ENCODE measurements around the gene PSRC1. TPM values are rescaled to one million over a fixed set of nuclear protein-coding genes. Genes with fewer than 3 reads are reported as not detected.

PSRC1 gene
- total and polyA plus RNA-seq, 2 of the 8 experiments (the other 6 are each of a cell fraction or from before 2014, with no cell fraction given), result 56.1 to 67.3 TPM

DNA sequence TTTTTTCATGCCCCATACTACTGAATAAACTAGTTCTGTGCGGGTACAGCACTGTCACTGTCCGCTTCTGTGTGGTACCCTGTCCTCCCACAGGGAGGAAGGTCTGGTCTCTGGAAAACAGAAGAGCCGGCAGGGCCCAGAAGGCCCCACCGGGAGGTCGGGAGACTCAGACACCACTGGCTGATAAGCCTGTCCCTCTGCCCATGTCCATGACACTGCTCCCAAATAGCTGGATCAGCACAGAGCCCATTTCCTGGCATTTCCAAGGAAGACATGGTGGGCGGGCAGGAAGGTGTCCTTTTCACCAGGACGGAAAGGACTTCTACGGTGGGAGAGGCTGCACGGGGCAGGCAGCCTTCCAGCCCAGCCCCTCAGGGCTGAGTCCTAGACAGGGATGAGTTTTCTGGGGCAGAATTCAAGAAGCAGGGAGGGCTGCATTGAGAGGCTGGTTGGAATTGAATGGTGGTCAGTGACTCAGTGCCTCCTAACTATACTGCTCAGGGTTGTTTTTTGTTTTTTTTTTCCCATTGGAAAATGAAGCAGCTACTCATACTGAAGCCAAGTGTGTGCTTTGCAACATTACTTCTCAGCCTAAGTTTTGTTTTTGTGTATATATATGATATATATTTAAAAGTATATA is 7.1 kb downstream of the PSRC1 start (continued):
- TF ChIP-seq, protein P1, sequence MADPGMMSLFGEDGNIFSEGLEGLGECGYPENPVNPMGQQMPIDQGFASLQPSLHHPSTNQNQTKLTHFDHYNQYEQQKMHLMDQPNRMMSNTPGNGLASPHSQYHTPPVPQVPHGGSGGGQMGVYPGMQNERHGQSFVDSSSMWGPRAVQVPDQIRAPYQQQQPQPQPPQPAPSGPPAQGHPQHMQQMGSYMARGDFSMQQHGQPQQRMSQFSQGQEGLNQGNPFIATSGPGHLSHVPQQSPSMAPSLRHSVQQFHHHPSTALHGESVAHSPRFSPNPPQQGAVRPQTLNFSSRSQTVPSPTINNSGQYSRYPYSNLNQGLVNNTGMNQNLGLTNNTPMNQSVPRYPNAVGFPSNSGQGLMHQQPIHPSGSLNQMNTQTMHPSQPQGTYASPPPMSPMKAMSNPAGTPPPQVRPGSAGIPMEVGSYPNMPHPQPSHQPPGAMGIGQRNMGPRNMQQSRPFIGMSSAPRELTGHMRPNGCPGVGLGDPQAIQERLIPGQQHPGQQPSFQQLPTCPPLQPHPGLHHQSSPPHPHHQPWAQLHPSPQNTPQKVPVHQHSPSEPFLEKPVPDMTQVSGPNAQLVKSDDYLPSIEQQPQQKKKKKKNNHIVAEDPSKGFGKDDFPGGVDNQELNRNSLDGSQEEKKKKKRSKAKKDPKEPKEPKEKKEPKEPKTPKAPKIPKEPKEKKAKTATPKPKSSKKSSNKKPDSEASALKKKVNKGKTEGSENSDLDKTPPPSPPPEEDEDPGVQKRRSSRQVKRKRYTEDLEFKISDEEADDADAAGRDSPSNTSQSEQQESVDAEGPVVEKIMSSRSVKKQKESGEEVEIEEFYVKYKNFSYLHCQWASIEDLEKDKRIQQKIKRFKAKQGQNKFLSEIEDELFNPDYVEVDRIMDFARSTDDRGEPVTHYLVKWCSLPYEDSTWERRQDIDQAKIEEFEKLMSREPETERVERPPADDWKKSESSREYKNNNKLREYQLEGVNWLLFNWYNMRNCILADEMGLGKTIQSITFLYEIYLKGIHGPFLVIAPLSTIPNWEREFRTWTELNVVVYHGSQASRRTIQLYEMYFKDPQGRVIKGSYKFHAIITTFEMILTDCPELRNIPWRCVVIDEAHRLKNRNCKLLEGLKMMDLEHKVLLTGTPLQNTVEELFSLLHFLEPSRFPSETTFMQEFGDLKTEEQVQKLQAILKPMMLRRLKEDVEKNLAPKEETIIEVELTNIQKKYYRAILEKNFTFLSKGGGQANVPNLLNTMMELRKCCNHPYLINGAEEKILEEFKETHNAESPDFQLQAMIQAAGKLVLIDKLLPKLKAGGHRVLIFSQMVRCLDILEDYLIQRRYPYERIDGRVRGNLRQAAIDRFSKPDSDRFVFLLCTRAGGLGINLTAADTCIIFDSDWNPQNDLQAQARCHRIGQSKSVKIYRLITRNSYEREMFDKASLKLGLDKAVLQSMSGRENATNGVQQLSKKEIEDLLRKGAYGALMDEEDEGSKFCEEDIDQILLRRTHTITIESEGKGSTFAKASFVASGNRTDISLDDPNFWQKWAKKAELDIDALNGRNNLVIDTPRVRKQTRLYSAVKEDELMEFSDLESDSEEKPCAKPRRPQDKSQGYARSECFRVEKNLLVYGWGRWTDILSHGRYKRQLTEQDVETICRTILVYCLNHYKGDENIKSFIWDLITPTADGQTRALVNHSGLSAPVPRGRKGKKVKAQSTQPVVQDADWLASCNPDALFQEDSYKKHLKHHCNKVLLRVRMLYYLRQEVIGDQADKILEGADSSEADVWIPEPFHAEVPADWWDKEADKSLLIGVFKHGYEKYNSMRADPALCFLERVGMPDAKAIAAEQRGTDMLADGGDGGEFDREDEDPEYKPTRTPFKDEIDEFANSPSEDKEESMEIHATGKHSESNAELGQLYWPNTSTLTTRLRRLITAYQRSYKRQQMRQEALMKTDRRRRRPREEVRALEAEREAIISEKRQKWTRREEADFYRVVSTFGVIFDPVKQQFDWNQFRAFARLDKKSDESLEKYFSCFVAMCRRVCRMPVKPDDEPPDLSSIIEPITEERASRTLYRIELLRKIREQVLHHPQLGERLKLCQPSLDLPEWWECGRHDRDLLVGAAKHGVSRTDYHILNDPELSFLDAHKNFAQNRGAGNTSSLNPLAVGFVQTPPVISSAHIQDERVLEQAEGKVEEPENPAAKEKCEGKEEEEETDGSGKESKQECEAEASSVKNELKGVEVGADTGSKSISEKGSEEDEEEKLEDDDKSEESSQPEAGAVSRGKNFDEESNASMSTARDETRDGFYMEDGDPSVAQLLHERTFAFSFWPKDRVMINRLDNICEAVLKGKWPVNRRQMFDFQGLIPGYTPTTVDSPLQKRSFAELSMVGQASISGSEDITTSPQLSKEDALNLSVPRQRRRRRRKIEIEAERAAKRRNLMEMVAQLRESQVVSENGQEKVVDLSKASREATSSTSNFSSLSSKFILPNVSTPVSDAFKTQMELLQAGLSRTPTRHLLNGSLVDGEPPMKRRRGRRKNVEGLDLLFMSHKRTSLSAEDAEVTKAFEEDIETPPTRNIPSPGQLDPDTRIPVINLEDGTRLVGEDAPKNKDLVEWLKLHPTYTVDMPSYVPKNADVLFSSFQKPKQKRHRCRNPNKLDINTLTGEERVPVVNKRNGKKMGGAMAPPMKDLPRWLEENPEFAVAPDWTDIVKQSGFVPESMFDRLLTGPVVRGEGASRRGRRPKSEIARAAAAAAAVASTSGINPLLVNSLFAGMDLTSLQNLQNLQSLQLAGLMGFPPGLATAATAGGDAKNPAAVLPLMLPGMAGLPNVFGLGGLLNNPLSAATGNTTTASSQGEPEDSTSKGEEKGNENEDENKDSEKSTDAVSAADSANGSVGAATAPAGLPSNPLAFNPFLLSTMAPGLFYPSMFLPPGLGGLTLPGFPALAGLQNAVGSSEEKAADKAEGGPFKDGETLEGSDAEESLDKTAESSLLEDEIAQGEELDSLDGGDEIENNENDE (IDR thresholded peaks at IDR 0.05; ENCODE audit: insufficient replicate concordance, low read length), result no peak
- TF ChIP-seq HDAC2 (IDR thresholded peaks at IDR 0.05; ENCODE audit: borderline replicate concordance in 1 of 2, low read depth in 2 of 2, low read length in 2 of 2), result no peak
- TF ChIP-seq ZNF274 (IDR thresholded peaks at IDR 0.05; ENCODE audit: borderline replicate concordance, extremely low read depth, low read length), result no peak
- TF ChIP-seq TCF12 (IDR thresholded peaks at IDR 0.05; ENCODE audit: low read depth, low read length), result no peak
- no peak for TF ChIP-seq NANOG (IDR thresholded peaks at IDR 0.05; ENCODE audit: insufficient read depth, low read depth, low read length, poor library complexity, severe bottlenecking)
- no peak for TF ChIP-seq MAFK (IDR thresholded peaks at IDR 0.05; ENCODE audit: low read depth, low read length)
- no peak for TF ChIP-seq TAF7 (optimal IDR thresholded peaks at IDR 0.05; ENCODE audit: borderline replicate concordance, low read depth, low read length)
- no peak for TF ChIP-seq YY1 (IDR thresholded peaks at IDR 0.05; ENCODE audit: low read depth, low read length)
- TF ChIP-seq GTF2F1 (IDR thresholded peaks at IDR 0.05; ENCODE audit: borderline replicate concordance, low read depth, low read length), result no peak
- no peak for TF ChIP-seq RFX5 (IDR thresholded peaks at IDR 0.05; ENCODE audit: borderline replicate concordance, low read depth, low read length)
- TF ChIP-seq TBP (IDR thresholded peaks at IDR 0.05; ENCODE audit: low read depth, low read length), result no peak
